H1 (cell line): Measurements from ENCODE around the gene DDX5. TPM values are rescaled to one million over a fixed set of nuclear protein-coding genes. Genes with fewer than 3 reads are reported as not detected.

ENCODE experiments used
- CTCF ChIA-PET: fragments of 300-600 bp; sonication (Branson Sonifier 250); formaldehyde crosslinking; loops from one replicate; lab custom pipeline; 2021; ENCODE audit not compliant: partially characterized antibody; lab: Charles Lee
- POLR2A ChIA-PET: fragments of 300-600 bp; sonication (Branson Sonifier 250); formaldehyde crosslinking; loops from one replicate; lab custom pipeline; 2021; ENCODE audit warnings: inconsistent platforms; ENCODE audit not compliant: partially characterized antibody; lab: Charles Lee
- DNase-seq, 2 experiments: peaks; one replicate each; pipeline versions ENCODE4 v3.0.0 to v3.0.0-alpha.2; 2010 to 2022; ENCODE audit warnings: low spot score in 2 of 2, low read depth in 1 of 2, mixed read lengths in 1 of 2
- FAIRE-seq: peaks from 2 replicates; lab custom pipeline; 2011; peaks lifted over from hg19 to GRCh38; lab: Jason Lieb, UNC
- H2AFZ ChIP-seq: 2 replicates; pipeline ENCODE4 v1.8.1; 2012; ENCODE audit warnings: low read length, inconsistent platforms
- H2AK5ac ChIP-seq: 2 replicates; pipeline ENCODE4 v1.6.1; 2013; ENCODE audit warnings: low read depth, low read length
- H2BK120ac ChIP-seq: replicated peaks from 2 replicates; pipeline ENCODE3; 2013; ENCODE audit warnings: low read depth, low read length, inconsistent platforms
- H2BK12ac ChIP-seq: 2 replicates; pipeline ENCODE4 v1.6.1; 2013; ENCODE audit warnings: low read depth, low read length
- H2BK15ac ChIP-seq: 2 replicates; pipeline ENCODE4 v1.6.1; 2013; ENCODE audit warnings: low read length
- H2BK20ac ChIP-seq: 2 replicates; pipeline ENCODE4 v1.6.1; 2013; ENCODE audit warnings: low read length
- H2BK5ac ChIP-seq: 2 replicates; pipeline ENCODE4 v1.6.1; 2013; ENCODE audit warnings: low read depth, low read length
- H3K14ac ChIP-seq: 2 replicates; pipeline ENCODE4 v1.6.1; 2013; ENCODE audit warnings: inconsistent platforms; ENCODE audit not compliant: insufficient read length
- H3K18ac ChIP-seq: 2 replicates; pipeline ENCODE4 v1.6.1; 2013; ENCODE audit warnings: low read length; ENCODE audit errors: extremely low read depth
- H3K23ac ChIP-seq: 2 replicates; pipeline ENCODE4 v1.6.1; 2013; ENCODE audit warnings: inconsistent platforms; ENCODE audit not compliant: insufficient read length
- H3K23me2 ChIP-seq: 2 replicates; pipeline ENCODE4 v1.6.1; 2013; ENCODE audit warnings: low read depth, low read length
- H3K27ac ChIP-seq: 2 replicates; pipeline ENCODE4 v1.6.1; 2011; ENCODE audit warnings: low read depth, low read length, inconsistent platforms
- H3K27me3 ChIP-seq, 4 experiments: replicated peaks in 1 of 4; 1 replicate in 1 of 4; 2 replicates in 3 of 4; pipeline versions ENCODE4 v1.6.1 to v1.8.1; 2011 to 2013; ENCODE audit warnings: low read length in 3 of 4, mild to moderate bottlenecking in 3 of 4, inconsistent platforms in 2 of 4, mixed read lengths in 2 of 4, moderate library complexity in 1 of 4; ENCODE audit not compliant: control insufficient read depth in 3 of 4, insufficient read depth in 3 of 4; ENCODE audit errors: extremely low read depth in 1 of 4
- H3K36me3 ChIP-seq, 4 experiments: 2 replicates each; pipeline versions ENCODE4 v1.6.1 to v1.8.1; 2011 to 2013; ENCODE audit warnings: mild to moderate bottlenecking in 4 of 4, low read length in 3 of 4, moderate library complexity in 2 of 4, control low read depth in 1 of 4, inconsistent platforms in 1 of 4; ENCODE audit not compliant: insufficient read depth in 4 of 4, control insufficient read depth in 2 of 4
- H3K4ac ChIP-seq: replicated peaks from 2 replicates; pipeline ENCODE3; 2013; ENCODE audit warnings: low read length, low read depth, mixed read lengths, inconsistent platforms; ENCODE audit not compliant: insufficient read length
- H3K4me1 ChIP-seq, 4 experiments: replicated peaks in 1 of 4; 1 replicate in 1 of 4; 2 replicates in 3 of 4; pipeline versions ENCODE4 v1.6.1 to v1.8.1; 2011 to 2013; ENCODE audit warnings: low read length in 3 of 4, inconsistent platforms in 2 of 4, mixed read lengths in 1 of 4; ENCODE audit not compliant: insufficient read depth in 4 of 4, control insufficient read depth in 3 of 4
- H3K4me2 ChIP-seq, 2 experiments: 2 replicates each; pipeline versions ENCODE4 v1.6.1 to v1.8.1; 2011 to 2013; ENCODE audit warnings: low read depth in 2 of 2, low read length in 2 of 2, control low read depth in 1 of 2, inconsistent platforms in 1 of 2, mild to moderate bottlenecking in 1 of 2; ENCODE audit not compliant: insufficient read depth in 1 of 2
- H3K4me3 ChIP-seq, 4 experiments: fragments of 200-600, 300-600 bp in 1 of 4; sonication (generic), shearing (Covaris generic), sonication (Bioruptor Twin) in 1 of 4; 2 replicates each; pipeline versions ENCODE4 v1.5.1 to v1.8.1; 2011 to 2016; ENCODE audit warnings: low read length in 4 of 4, low read depth in 3 of 4, control low read depth in 2 of 4, inconsistent platforms in 2 of 4, mild to moderate bottlenecking in 2 of 4, mixed read lengths in 1 of 4, moderate library complexity in 1 of 4; ENCODE audit not compliant: insufficient read depth in 2 of 4; ENCODE audit errors: extremely low read depth in 1 of 4
- H3K56ac ChIP-seq: replicated peaks from 2 replicates; pipeline ENCODE3; 2013; ENCODE audit warnings: low read depth, mild to moderate bottlenecking, mixed read lengths, low read length, inconsistent platforms; ENCODE audit not compliant: insufficient read length
- H3K79me1 ChIP-seq: 2 replicates; pipeline ENCODE4 v1.6.1; 2013; ENCODE audit warnings: low read depth, low read length, control low read depth
- H3K79me2 ChIP-seq, 2 experiments: 2 replicates each; pipeline versions ENCODE4 v1.6.1 to v1.8.1; 2012 to 2013; ENCODE audit warnings: low read length in 2 of 2, mild to moderate bottlenecking in 2 of 2, inconsistent platforms in 1 of 2; ENCODE audit not compliant: insufficient read depth in 2 of 2, control insufficient read depth in 1 of 2
- H3K9ac ChIP-seq, 4 experiments: replicated peaks in 1 of 4; 1 replicate in 1 of 4; 2 replicates in 3 of 4; pipeline versions ENCODE4 v1.6.1 to v1.8.1; 2011 to 2013; ENCODE audit warnings: low read depth in 3 of 4, low read length in 3 of 4, control low read depth in 2 of 4, mild to moderate bottlenecking in 2 of 4, moderate library complexity in 2 of 4, inconsistent platforms in 1 of 4; ENCODE audit errors: extremely low read depth in 1 of 4
- H3K9me3 ChIP-seq, 2 experiments: 2 replicates each; pipeline versions ENCODE4 v1.6.1 to v1.8.1; 2012 to 2013; ENCODE audit warnings: mild to moderate bottlenecking in 2 of 2, moderate library complexity in 2 of 2, control low read depth in 1 of 2, inconsistent platforms in 1 of 2, low read depth in 1 of 2, low read length in 1 of 2, mixed read lengths in 1 of 2; ENCODE audit not compliant: insufficient read depth in 2 of 2
- H4K20me1 ChIP-seq, 2 experiments: replicated peaks in 1 of 2; 2 replicates each; pipeline versions ENCODE3 to v1.8.1; 2011 to 2013; ENCODE audit warnings: inconsistent platforms in 2 of 2, low read length in 2 of 2, mild to moderate bottlenecking in 1 of 2; ENCODE audit not compliant: insufficient read depth in 2 of 2, control insufficient read depth in 1 of 2
- H4K5ac ChIP-seq: 2 replicates; pipeline ENCODE4 v1.6.1; 2013; ENCODE audit warnings: low read length, low read depth, mixed read lengths, inconsistent platforms; ENCODE audit not compliant: insufficient read length
- H4K8ac ChIP-seq: 2 replicates; pipeline ENCODE4 v1.8.0; 2013; ENCODE audit warnings: mild to moderate bottlenecking, moderate library complexity, low read length, inconsistent platforms; ENCODE audit not compliant: insufficient read depth; ENCODE audit errors: extremely low read depth
- H4K91ac ChIP-seq: replicated peaks from 2 replicates; pipeline ENCODE3; 2013; ENCODE audit warnings: low read length, mixed read lengths, inconsistent platforms; ENCODE audit not compliant: insufficient read length
- BACH1 ChIP-seq: IDR thresholded peaks from 2 replicates; pipeline ENCODE4 v1.6.1; 2012; ENCODE audit warnings: low read length, improper control_type of control experiment
- CHD2 ChIP-seq: IDR thresholded peaks from 2 replicates; pipeline ENCODE4 v1.6.1; 2012; ENCODE audit warnings: low read length, improper control_type of control experiment
- EZH2 ChIP-seq: fragments of 200-600 bp; sonication (generic); IDR thresholded peaks from 2 replicates; pipeline ENCODE4 v1.7.1; 2012; ENCODE audit warnings: low read depth, mild to moderate bottlenecking, moderate library complexity, low read length, inconsistent platforms; ENCODE audit not compliant: severe bottlenecking
- JUND ChIP-seq: IDR thresholded peaks from 2 replicates; pipeline ENCODE4 v1.6.1; 2011; ENCODE audit warnings: mild to moderate bottlenecking, improper control_type of control experiment, low read length
- KDM4A ChIP-seq: IDR thresholded peaks from one replicate; pipeline ENCODE4 v1.7.1; 2012; ENCODE audit warnings: low read depth, mild to moderate bottlenecking, moderate library complexity, low read length, inconsistent platforms; ENCODE audit not compliant: severe bottlenecking
- RXRA ChIP-seq: IDR thresholded peaks from 2 replicates; pipeline ENCODE4 v1.6.1; 2011; ENCODE audit warnings: low read depth, mild to moderate bottlenecking, low read length, moderate library complexity; ENCODE audit not compliant: insufficient read depth
- SIN3A ChIP-seq, 2 experiments: IDR thresholded peaks in 1 of 2; conservative IDR thresholded peaks in 1 of 2; 2 replicates each; pipeline ENCODE4 v1.6.1; 2011 to 2012; ENCODE audit warnings: low read length in 2 of 2, improper control_type of control experiment in 1 of 2, low read depth in 1 of 2, mild to moderate bottlenecking in 1 of 2
- WGBS, 2 experiments: shearing (Covaris generic) in 1 of 2; methylation state at CpG; one replicate each; pipeline versions ENCODE4 v1.1.6 to v1.1.7; 2013 to 2015; ENCODE audit warnings: low lambda C conversion rate in 2 of 2, mixed read lengths in 2 of 2, inconsistent platforms in 1 of 2, low coverage in 1 of 2, missing lambda C conversion rate in 1 of 2; ENCODE audit not compliant: insufficient replicate concordance in 2 of 2, insufficient coverage in 1 of 2, insufficient read length in 1 of 2; ENCODE audit errors: extremely low coverage in 1 of 2, missing lambda C conversion rate in 1 of 2; 5-methylcytosine and 5-hydroxymethylcytosine counted together
- polyA plus RNA-seq, 7 experiments: library from polyadenylated mRNA; depleted of rRNA in 3 of 7; stranded (reverse) in 5 of 7; unstranded in 2 of 7; fragments of >200 nt in 5 of 7; fragments of 200-250 nt in 2 of 7; gene quantifications; 1 replicate in 5 of 7; 2 replicates in 1 of 7; 4 replicates in 1 of 7; pipeline versions ENCODE4 v1.2.1 to v1.2.3, GENCODE V29; 2011 to 2013; ENCODE audit warnings: missing spikeins in 2 of 7, mixed read lengths in 2 of 7
- total RNA-seq: library from RNA; stranded (reverse); fragmentation: NEBNext Ultra II Directional; extraction: Animal tissue kit (Norgen Biotek cat#: 25700); gene quantifications from 2 replicates; pipeline ENCODE4 v1.2.1, GENCODE V29; 2021
- TF ChIP-seq, protein P1 (sequence below): IDR thresholded peaks from 2 replicates; pipeline ENCODE4 v1.6.1; 2012; ENCODE audit warnings: inconsistent platforms
- TF ChIP-seq, protein P2 (sequence below), 3 experiments: IDR thresholded peaks; 1 replicate in 2 of 3; 2 replicates in 1 of 3; pipeline versions ENCODE4 v1.5.1 to v1.6.1; 2011; ENCODE audit warnings: low read length in 3 of 3, mild to moderate bottlenecking in 3 of 3, inconsistent platforms in 2 of 3, low read depth in 1 of 3, moderate library complexity in 1 of 3; ENCODE audit not compliant: insufficient read depth in 1 of 3; ENCODE audit errors: control extremely low read depth in 1 of 3
- TF ChIP-seq, protein P3 (sequence below): IDR thresholded peaks from 2 replicates; pipeline ENCODE4 v1.6.1; 2012; ENCODE audit warnings: inconsistent platforms

DDX5 gene
- total and polyA plus RNA-seq, 2 of the 8 experiments (the other 6 are each of a cell fraction or from before 2014, with no cell fraction given) = 572 to 591 TPM

GRCh38 chr17:64509179-64509578 lies 3.1 kb upstream of the DDX5 start:
- Histone ChIP-seq H2AK5ac (no peak overlapping the region), H3K4me2 (peak overlapping the region; percentile 12 to 15; a peak in 1 of 4 replicates), H3K56ac (no peak overlapping the region), H3K4ac (no peak overlapping the region), H3K36me3 (peaks cover 2 to 61% (median 27%) of the 10 kb centered on the region in 4 experiments; a peak in 5 of 8 replicates), H4K5ac (no peak overlapping the region), H2BK20ac (no peak overlapping the region), H3K23ac (no peak overlapping the region), H3K9ac (no peak overlapping the region), H3K4me1 (peaks cover 0 to 9% (median 2%) of the 10 kb centered on the region in 4 experiments; a peak in 5 of 7 replicates), H3K14ac (no peak overlapping the region), H3K79me2 (peaks cover 31 to 83% of the 10 kb centered on the region in 2 experiments), H2BK5ac (no peak overlapping the region), H4K8ac (no peak overlapping the region), H3K27me3 (no peaks in the 10 kb centered on the region), H3K23me2 (peaks cover 4% of the 10 kb centered on the region; the same call in 1 of the 2 replicates), H2BK120ac (no peak overlapping the region), H2BK12ac (no peak overlapping the region), H3K27ac (no peak overlapping the region), H2BK15ac (no peak overlapping the region), H4K91ac (no peak overlapping the region), H3K9me3 (no peaks in the 10 kb centered on the region), H3K79me1 (no peaks in the 10 kb centered on the region), H4K20me1 (peaks cover 5 to 15% of the 10 kb centered on the region in 2 experiments), H2AFZ (no peak overlapping the region), H3K4me3 (no peak overlapping the region), H3K18ac (no peak overlapping the region)
- WGBS, 2 experiments = 92% methylated on average over 6 of the region's 6 CpGs; no CpG with 5 or more reads in 1 of the 2 experiments
- POLR2A ChIA-PET = interaction anchor here (1.3 to 2.5 kb wide), 4 partner anchors 11 to 29 kb away, joined by 4 to 26 read pairs (median 6); partner anchors contain the start of gene POLG2
- DNase-seq (no peak), FAIRE-seq (no peak)
- CTCF ChIA-PET = interaction anchor here (2.4 kb wide), 1 partner anchor 17 kb away, joined by 11 read pairs; no protein-coding TSS in a partner anchor
- TF ChIP-seq, protein P1, sequence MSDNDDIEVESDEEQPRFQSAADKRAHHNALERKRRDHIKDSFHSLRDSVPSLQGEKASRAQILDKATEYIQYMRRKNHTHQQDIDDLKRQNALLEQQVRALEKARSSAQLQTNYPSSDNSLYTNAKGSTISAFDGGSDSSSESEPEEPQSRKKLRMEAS = no peak
- TF ChIP-seq RXRA (no peak), CHD2 (no peak), EZH2 (no peak), SIN3A (conservative IDR thresholded peaks at IDR 0.05 in 1 of 2, IDR thresholded peaks at IDR 0.05 in 1 of 2; ENCODE audit: low read depth in 1 of 2, low read length in 2 of 2) (no peak), JUND (no peak), BACH1 (no peak), KDM4A (no peak)
- TF ChIP-seq, protein P2, sequence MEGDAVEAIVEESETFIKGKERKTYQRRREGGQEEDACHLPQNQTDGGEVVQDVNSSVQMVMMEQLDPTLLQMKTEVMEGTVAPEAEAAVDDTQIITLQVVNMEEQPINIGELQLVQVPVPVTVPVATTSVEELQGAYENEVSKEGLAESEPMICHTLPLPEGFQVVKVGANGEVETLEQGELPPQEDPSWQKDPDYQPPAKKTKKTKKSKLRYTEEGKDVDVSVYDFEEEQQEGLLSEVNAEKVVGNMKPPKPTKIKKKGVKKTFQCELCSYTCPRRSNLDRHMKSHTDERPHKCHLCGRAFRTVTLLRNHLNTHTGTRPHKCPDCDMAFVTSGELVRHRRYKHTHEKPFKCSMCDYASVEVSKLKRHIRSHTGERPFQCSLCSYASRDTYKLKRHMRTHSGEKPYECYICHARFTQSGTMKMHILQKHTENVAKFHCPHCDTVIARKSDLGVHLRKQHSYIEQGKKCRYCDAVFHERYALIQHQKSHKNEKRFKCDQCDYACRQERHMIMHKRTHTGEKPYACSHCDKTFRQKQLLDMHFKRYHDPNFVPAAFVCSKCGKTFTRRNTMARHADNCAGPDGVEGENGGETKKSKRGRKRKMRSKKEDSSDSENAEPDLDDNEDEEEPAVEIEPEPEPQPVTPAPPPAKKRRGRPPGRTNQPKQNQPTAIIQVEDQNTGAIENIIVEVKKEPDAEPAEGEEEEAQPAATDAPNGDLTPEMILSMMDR (IDR thresholded peaks at IDR 0.05; ENCODE audit: control extremely low read depth in 1 of 3, insufficient read depth in 1 of 3, low read depth in 1 of 3, low read length in 3 of 3) = no peak
- TF ChIP-seq, protein P3, sequence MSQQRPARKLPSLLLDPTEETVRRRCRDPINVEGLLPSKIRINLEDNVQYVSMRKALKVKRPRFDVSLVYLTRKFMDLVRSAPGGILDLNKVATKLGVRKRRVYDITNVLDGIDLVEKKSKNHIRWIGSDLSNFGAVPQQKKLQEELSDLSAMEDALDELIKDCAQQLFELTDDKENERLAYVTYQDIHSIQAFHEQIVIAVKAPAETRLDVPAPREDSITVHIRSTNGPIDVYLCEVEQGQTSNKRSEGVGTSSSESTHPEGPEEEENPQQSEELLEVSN = no peak
